ENCODE measurements around the gene LIPC.

The LIPC gene

GRCh38 chr15:58419803-58420524, 11.8 kb upstream of the LIPC start:
- no peak overlapping the region for H3K4me3 ChIP-seq (ENCODE audit: control insufficient read depth, low read depth, low read length)
- DNase-seq (ENCODE audit: low read depth) = no peak
- no peak for TF ChIP-seq CTCF (IDR thresholded peaks at IDR 0.05; ENCODE audit: control insufficient read depth, insufficient read depth, low read depth, low read length, missing control alignments)

GRCh38 chr15:58420579-58421043, 11.2 kb upstream of the LIPC start:
- no peak for TF ChIP-seq CTCF (IDR thresholded peaks at IDR 0.05; ENCODE audit: control insufficient read depth, insufficient read depth, low read depth, low read length, missing control alignments)
- no peak overlapping the region for H3K4me3 ChIP-seq (ENCODE audit: control insufficient read depth, low read depth, low read length)
- DNase-seq (ENCODE audit: low read depth) = no peak

GRCh38 chr15:58423205-58423604, 8.6 kb upstream of the LIPC start:
- TF ChIP-seq CTCF (IDR thresholded peaks at IDR 0.05; ENCODE audit: control insufficient read depth, insufficient read depth, low read depth, low read length, missing control alignments) = no peak
- no peak overlapping the region for H3K4me3 ChIP-seq (ENCODE audit: control insufficient read depth, low read depth, low read length)
- DNase-seq (ENCODE audit: low read depth) = no peak

- DNase-seq (ENCODE audit: low read depth) = no peak
- no peak overlapping the region for H3K4me3 ChIP-seq (ENCODE audit: control insufficient read depth, low read depth, low read length)
- no peak for TF ChIP-seq CTCF (IDR thresholded peaks at IDR 0.05; ENCODE audit: control insufficient read depth, insufficient read depth, low read depth, low read length, missing control alignments)
Measured at GRCh38 chr15:58423831-58424608, 7.8 kb upstream of the LIPC start.

- H3K4me3 ChIP-seq (ENCODE audit: control insufficient read depth, low read depth, low read length) = no peak overlapping the region
- TF ChIP-seq CTCF (IDR thresholded peaks at IDR 0.05; ENCODE audit: control insufficient read depth, insufficient read depth, low read depth, low read length, missing control alignments) = no peak
- DNase-seq (ENCODE audit: low read depth) = no peak
Measured at GRCh38 chr15:58424722-58425121, 7.1 kb upstream of the LIPC start.

- H3K4me3 ChIP-seq (ENCODE audit: control insufficient read depth, low read depth, low read length) = no peak overlapping the region
- DNase-seq (ENCODE audit: low read depth) = no peak
- TF ChIP-seq CTCF (IDR thresholded peaks at IDR 0.05; ENCODE audit: control insufficient read depth, insufficient read depth, low read depth, low read length, missing control alignments) = no peak
Measured at GRCh38 chr15:58425185-58425584, 6.6 kb upstream of the LIPC start.

Measured in AG09309 (cell line).